GM12874 (cell line): ENCODE data around the gene RUBCN.

Source experiments
- CTCF ChIP-seq: IDR thresholded peaks from 2 replicates; pipeline ENCODE4 v1.5.1; 2011; ENCODE audit warnings: low read depth, mild to moderate bottlenecking, control low read depth, low read length, moderate library complexity; ENCODE audit not compliant: insufficient read depth

RUBCN gene

GRCh38 chr3:197733042-197733441, 3.7 kb downstream of the RUBCN start:
- TF ChIP-seq CTCF = no peak

- no peak for TF ChIP-seq CTCF
Observed at GRCh38 chr3:197730200-197730599, 6.5 kb downstream of the RUBCN start.

- no peak for TF ChIP-seq CTCF
Observed at GRCh38 chr3:197728487-197728886, 8.2 kb downstream of the RUBCN start.

- TF ChIP-seq CTCF = no peak
Observed at GRCh38 chr3:197722734-197723133, 14.0 kb downstream of the RUBCN start.

GRCh38 chr3:197720694-197721093, 16.0 kb downstream of the RUBCN start:
- no peak for TF ChIP-seq CTCF

GRCh38 chr3:197718891-197719290, 17.8 kb downstream of the RUBCN start:
- no peak for TF ChIP-seq CTCF

- TF ChIP-seq CTCF = no peak
Observed at GRCh38 chr3:197714251-197714650, 22.5 kb downstream of the RUBCN start.

- TF ChIP-seq CTCF = no peak
Observed at GRCh38 chr3:197713477-197713822, 23.3 kb downstream of the RUBCN start.
